ENCODE measurements around the gene IQCH.

DNA sequence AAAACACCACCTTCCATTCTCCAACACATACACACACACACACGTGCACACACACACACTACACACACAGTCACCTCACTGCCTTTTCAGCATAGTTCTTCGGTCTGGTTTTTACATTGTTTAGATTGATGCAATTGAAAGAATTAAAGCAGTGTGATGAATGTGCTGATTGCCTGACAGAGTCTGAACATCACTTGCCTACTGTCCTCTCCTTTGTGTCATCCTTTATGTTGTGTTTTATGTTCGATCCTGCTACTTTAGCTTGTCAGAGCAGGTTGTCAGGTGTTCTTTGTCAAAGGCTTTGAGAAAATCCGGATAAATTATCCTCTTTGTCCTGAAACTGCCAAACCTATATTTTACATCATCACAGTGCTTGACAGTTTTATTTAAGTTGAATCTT is 80.4 kb downstream of the IQCH start:
- TF ChIP-seq, protein P1, sequence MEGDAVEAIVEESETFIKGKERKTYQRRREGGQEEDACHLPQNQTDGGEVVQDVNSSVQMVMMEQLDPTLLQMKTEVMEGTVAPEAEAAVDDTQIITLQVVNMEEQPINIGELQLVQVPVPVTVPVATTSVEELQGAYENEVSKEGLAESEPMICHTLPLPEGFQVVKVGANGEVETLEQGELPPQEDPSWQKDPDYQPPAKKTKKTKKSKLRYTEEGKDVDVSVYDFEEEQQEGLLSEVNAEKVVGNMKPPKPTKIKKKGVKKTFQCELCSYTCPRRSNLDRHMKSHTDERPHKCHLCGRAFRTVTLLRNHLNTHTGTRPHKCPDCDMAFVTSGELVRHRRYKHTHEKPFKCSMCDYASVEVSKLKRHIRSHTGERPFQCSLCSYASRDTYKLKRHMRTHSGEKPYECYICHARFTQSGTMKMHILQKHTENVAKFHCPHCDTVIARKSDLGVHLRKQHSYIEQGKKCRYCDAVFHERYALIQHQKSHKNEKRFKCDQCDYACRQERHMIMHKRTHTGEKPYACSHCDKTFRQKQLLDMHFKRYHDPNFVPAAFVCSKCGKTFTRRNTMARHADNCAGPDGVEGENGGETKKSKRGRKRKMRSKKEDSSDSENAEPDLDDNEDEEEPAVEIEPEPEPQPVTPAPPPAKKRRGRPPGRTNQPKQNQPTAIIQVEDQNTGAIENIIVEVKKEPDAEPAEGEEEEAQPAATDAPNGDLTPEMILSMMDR (IDR thresholded peaks at IDR 0.05): no peak
- TF ChIP-seq EZH2phosphoT487 (IDR thresholded peaks at IDR 0.05; ENCODE audit: borderline replicate concordance, low read depth) (no peak), NFIC (IDR thresholded peaks at IDR 0.05; ENCODE audit: borderline replicate concordance) (no peak)
- TF ChIP-seq, protein P2, sequence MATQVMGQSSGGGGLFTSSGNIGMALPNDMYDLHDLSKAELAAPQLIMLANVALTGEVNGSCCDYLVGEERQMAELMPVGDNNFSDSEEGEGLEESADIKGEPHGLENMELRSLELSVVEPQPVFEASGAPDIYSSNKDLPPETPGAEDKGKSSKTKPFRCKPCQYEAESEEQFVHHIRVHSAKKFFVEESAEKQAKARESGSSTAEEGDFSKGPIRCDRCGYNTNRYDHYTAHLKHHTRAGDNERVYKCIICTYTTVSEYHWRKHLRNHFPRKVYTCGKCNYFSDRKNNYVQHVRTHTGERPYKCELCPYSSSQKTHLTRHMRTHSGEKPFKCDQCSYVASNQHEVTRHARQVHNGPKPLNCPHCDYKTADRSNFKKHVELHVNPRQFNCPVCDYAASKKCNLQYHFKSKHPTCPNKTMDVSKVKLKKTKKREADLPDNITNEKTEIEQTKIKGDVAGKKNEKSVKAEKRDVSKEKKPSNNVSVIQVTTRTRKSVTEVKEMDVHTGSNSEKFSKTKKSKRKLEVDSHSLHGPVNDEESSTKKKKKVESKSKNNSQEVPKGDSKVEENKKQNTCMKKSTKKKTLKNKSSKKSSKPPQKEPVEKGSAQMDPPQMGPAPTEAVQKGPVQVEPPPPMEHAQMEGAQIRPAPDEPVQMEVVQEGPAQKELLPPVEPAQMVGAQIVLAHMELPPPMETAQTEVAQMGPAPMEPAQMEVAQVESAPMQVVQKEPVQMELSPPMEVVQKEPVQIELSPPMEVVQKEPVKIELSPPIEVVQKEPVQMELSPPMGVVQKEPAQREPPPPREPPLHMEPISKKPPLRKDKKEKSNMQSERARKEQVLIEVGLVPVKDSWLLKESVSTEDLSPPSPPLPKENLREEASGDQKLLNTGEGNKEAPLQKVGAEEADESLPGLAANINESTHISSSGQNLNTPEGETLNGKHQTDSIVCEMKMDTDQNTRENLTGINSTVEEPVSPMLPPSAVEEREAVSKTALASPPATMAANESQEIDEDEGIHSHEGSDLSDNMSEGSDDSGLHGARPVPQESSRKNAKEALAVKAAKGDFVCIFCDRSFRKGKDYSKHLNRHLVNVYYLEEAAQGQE (IDR thresholded peaks at IDR 0.05; ENCODE audit: low read depth, low read length): no peak
- TF ChIP-seq, protein P3, sequence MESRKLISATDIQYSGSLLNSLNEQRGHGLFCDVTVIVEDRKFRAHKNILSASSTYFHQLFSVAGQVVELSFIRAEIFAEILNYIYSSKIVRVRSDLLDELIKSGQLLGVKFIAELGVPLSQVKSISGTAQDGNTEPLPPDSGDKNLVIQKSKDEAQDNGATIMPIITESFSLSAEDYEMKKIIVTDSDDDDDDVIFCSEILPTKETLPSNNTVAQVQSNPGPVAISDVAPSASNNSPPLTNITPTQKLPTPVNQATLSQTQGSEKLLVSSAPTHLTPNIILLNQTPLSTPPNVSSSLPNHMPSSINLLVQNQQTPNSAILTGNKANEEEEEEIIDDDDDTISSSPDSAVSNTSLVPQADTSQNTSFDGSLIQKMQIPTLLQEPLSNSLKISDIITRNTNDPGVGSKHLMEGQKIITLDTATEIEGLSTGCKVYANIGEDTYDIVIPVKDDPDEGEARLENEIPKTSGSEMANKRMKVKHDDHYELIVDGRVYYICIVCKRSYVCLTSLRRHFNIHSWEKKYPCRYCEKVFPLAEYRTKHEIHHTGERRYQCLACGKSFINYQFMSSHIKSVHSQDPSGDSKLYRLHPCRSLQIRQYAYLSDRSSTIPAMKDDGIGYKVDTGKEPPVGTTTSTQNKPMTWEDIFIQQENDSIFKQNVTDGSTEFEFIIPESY (IDR thresholded peaks at IDR 0.05; ENCODE audit: borderline replicate concordance, low read depth): no peak
